MV-4-11 (cell line): ENCODE results near the gene BAZ2A.
A peak's percentile ranks its signal among the peaks of the same experiment; 100 is the strongest.

Experiments used
- DNase-seq: peaks from one replicate; lab custom pipeline; 2025; lab: John Stamatoyannopoulos, UW

The BAZ2A gene

DNA sequence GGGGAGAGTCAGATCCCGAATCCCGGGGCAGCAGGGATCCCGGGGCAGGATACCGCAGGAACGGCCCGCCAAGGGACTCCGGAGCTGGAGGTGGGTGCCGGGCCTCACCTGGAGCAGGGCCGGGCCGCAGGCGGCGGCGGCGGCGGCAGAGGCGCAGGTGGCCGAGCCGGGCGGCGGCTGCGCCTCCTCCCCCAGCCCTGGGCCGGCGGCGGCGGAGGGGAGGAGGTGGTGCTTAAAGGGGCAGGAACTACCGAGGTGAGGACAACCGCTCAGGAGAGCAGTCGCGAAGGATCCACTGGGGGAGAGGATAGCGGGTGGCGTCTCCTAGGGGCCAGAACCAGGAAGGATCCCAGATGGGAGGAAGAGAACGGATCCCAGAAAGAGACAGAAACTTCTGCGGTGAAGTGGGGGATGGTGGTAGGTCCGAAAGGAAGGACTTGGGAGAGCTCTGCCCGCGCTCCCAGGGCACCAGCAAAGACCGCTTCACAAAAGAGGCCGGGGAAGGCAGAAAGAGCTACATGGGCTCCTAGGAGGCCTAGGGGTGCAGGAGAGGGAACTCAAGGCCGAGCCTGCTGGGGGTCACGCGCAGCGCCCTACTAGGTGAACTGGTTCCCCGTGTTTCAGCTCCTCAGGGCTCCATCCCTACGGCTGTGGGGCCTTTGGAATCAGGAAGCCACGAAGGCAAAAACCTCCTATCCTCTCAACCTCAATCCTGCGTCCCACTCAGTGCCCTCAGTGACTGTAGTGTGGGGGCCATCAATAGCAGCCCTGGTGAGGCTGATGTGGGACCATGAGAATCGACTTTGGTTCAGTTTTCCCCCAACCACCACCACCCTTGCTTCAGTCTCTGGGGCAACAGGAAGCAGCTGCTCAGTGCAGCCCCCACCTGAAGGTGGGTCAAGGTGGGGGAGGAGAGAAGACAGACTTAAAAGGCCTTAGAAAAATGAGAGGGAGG is 5.0 kb upstream of the BAZ2A start:
- peak; percentile 36 for DNase-seq

DNA sequence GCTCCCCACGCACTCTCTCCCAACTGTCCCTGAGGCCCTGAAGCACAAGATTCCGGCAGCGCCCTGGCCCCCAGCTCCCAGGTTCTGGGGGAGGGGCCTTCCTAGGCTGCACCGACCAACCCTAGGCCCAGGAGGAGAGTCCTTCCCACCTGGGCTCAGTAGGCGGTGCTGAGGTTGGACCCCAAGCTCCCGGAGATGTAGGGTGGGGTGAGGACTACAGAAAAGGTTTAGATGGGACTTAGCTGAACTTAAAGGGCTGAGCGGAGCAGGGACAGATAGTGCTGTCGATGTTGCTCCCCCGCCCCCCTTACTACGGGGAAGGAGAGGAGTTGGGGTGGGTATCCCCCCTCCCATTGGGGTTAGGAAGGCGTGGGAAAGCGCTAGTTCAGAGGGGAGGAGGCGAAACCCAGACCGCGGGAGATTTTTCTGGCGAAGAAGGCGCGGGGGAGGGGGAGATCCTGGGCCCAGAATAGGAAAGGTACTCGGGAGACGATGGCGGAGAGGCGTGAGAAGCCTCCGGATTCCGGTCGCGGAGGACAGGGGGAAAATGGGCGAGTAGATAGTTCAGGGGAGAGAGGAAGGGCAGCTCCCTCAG is 4.2 kb upstream of the BAZ2A start:
- DNase-seq: no peak

DNA sequence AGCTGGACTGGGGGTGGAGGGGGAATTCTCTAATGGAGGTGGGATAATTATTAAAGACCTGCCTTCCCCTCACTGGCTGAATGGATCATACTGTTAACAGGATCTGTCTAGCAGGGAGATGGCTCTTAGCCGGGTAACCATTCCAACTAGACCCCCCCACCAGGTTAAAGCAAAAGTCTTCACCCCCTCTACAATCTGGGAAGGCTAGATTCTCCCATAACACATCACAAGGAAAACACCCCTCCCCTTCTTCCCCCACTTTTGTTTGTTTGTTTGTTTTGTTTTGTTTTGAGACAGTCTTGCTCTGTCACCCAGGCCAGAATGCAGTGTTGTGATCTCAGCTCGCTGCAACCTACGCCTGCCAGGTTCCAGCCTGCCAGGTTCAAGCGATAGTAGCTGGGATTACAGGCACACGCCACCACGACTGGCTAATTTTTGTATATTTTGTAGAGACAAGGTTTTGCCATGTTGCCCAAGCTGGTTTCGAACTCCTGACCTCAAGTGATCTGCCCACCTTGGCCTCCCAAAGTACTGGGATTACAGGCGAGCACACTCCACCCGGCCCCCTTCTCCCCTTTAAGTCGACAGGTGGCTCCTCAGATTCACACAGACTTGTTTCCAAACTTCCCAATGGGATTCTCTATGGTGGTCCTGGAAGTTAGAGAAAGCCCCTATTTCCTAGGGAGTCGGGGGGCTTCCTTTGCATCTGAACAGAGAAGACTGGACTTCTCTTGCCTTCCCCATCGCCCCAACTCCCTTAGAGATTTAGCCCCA is 3.5 kb upstream of the BAZ2A start:
- DNase-seq: no peak

DNA sequence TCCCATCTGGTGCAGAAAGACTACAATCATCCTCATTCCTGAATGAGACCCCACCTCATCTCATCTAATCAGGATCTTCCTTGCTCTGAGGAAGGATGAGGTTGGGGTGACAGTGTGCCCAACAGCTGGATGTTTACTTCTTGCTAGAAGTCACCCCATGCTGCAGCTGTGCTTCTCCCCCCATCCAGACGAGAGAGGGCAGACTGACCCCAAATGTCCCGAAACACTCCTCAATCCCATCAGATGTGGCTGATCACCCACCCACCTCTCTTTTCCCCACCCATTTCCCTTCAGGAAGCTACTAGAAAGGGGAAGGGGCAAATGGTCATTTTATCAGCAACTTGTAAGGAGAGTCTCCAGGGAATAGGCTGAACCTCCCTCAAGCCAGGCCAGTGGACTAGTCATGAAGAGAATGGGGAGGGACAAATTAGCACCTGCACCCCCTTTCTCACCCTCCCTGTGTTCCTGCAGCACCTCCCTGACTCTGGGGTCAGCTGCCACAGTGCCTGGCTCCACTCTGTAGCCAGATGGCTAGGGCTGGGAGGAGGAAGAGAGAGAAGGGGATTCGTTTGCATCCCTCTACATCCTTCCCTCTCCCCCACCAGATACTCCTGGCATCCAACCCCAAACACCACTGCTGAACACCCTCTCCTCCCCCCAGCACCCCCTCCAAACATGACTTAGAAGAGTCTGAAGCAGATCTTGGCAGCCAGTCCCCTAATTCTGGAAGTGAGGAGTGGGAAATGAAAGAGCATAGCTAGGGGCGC is 2.8 kb upstream of the BAZ2A start:
- DNase-seq: no peak

DNA sequence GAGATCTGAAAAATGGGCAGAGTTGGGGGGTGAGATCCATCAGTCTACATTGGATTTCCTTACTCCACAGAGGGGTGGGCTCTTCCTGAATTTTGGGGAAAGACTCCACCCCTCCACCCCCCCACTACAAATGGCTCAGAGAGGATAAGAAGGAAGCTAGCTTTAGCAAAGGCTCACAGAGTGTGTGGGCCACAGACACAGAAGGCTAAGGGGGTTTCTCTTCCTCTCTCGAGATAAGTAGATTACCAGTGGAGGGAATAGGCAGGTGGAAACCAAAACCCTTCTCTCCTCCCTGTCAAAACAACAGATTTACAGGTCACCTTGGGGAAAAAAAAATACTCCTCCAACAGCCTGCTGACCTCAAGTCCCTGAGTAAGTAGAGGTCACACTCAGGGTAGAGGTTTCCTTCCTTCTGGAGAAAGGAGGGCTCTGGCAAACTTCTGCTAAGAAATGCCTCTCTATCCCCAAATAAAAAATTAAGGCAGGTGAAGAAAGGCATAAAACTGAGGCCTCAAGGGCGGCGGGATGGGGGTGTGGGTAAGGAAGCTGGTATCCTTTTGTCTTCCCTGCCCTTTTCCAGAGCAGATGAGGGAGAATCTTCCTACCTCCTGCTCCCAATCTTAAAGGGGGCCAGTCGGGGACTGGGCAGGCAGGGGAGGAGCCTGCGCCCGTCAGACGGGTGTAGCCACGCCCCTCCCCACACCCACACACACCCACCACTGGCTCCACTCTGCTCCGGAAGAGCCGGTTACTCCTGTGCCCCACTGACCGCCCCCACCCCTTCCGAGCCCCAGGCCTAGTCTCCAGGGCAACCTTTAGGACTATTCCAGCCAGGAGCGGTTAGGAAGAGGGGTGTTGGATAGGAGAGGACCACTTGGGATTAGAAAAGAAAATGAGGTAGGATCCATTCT is 1.9 kb upstream of the BAZ2A start:
- peak; percentile 54 for DNase-seq

DNA sequence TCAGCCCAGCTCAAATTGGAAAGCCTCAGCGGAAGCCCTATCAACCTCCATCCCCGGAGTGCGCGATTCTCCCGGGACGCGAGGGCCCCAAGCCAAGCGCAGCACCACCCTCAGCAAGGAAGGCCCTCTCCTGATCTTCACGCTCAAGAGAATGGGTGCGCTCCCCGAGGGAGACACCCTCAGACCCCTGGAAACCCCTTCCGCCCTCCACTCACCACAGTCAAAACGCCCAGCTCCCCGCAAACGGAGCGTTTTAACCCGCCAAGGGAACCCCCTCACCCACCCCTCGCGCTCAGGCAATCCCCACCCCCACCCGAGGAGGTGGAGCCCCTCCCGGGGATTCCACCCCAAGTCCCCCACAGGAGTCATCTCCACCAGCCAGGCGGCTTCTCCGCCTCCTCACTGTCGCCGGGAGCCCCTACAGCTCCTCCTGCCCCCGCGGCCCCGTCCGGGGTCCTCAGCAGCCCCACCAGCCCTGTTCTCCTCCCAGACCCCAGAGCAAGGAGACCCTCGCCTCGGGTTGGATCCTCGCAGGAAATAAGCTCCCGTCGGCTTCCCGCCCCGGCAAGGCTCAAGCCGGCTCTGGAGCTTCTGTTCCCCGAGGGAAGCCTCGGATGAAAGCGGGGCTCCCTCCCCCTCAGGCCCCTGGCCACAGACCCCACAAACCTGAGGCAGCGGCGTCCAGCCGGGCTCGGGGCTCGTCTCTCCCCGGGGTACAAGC is 507 bp downstream of the BAZ2A start:
- DNase-seq: no peak

DNA sequence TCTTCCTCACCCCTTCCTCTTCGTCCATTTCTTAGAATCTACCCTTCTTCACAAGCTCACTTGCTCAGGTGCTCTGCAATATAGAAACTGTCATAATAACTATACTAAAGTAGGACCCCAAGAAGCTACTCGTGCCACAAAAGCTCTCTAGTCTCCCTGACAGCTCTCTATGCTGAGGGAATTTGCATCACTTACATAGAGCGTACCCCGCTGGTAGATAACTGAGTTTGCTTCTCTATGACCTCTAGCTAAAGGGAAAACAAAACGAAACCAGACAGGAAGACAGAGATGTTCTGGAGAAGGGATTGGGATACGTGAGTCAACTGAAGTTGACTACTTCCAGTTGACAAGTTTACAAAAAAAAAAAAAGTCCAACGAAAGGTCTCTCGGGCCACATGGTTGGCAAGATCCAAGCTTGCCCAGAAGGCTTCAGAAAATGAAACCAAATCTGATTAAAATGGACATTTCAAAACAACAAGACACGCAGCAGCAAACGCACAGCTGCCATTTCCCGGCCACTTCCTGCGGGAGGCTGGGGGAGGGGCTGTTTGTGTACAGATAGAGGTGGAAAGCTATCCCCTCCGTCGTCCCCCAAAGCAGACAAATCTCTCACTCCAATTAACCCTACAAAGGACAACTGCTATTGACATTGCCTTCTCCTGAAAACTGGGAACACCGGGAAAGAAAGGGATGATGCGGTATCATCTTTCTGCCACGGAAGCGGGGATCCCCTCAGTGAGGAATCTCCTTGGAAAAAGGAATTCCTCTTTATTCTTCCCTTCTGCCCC is 1.3 kb downstream of the BAZ2A start:
- peak; percentile 63 for DNase-seq

DNA sequence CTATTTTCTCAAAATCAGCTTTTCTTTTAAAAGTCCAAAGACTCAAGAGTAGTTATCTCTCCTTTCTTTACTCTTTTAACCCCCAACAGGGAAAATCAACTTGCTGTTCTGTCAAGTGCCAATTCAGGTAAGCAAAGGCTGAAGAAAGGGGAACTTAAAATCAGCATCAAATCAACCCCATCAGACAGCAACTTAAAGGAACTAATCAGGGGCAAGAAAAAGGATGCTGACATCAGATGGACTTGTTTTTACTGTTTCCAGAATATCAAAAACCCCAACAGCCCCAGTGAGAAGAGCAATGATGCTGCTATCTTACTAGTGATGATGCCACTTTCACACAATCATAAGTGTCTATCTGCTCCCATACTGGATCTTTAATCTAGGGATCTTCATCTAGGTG is 3.4 kb downstream of the BAZ2A start:
- DNase-seq: no peak

DNA sequence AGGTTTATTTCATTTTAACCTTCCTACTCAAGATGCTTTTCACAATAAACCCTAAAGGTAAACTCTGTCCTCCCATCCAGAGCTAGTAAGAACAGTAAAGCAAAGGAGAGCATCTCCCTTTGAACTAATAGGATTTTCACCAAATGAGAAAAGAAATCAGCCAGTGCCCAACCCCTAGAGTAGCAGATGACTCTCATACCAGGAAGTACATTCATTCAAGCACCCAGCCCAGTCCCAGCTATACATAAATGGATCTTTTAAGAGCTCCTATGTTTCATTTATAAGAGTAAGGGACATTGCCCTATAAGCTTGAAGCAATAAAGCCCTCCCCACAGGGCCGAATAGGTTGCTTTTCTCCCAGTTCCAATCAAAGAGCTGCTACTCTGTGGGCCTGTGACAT is 7.6 kb downstream of the BAZ2A start:
- DNase-seq: no peak

DNA sequence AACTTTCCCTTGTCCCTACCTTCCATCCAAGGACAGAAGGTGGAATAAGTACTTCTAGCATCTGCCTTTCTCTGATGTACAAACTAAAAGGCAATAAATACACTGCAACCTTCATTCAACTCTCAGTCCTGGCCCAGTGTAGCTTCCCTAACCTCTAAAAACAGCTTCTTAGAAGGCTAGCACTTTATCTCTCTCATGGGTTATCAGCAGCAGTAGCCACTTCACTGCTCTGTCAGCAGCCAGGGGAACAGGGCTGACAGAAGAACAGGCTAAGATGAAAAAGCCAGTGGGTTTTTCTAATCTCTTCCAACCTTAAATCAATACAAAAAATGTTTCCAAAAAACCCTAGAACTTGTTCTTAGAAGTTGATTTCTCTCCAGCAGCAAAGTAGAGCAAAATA is 13.2 kb downstream of the BAZ2A start:
- DNase-seq: no peak

DNA sequence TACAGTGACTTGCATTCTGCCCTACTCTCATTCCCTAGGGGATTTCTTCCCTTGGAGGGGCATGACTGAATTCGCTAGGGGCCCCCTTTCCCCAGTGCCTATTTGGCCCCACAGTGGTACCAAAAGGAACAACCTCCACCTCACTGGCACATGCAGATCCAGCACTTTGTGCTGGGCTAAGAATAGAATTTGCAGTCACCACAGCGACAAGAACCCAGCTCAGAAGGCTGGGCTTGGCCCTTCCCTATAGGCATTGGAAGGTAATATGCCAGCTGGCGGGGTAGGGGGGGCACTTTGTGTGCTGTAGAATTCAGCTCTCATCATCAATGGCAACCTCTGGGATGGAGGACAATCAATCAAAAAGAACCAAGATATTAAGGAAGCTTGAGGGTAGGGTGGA is 13.9 kb downstream of the BAZ2A start:
- no peak for DNase-seq

DNA sequence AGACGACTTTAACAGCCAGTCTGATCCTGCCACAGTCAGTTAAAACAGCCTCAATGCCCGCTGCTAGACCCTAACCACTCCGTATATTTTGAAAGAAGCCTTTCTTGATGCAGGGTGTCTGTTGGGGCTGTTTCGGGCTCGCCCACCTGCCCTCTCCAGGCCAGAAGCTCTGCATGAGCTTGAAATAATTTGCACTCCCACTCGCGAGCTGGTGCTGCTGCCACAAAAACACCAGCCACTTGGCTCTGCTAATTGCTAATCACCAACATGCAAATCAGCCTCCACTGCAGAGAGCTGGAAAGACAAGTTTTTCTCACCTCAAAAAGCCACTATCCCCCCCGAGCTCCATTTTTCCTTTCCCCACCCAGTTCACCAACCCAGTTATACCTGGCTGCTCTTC is 15.5 kb downstream of the BAZ2A start:
- DNase-seq: no peak

DNA sequence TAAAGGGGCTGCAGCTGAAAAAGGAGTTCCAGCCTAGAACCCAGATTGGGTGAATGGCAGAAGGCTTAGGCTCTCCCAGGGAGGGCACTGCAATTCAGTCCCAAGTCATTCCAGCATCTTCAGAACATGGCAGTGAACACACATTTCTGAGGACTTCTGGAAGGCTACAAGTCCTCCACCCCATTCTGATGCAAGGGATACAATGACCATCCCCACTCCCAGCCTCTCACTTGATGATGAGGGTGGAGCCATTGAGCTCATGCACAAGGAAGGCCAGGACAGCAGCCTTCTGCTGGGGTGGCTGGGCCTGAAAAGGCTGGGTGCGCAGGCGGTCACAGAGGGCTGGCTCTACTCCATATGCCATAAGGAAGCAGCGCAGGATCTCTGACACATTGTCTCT is 25.8 kb downstream of the BAZ2A start:
- no peak for DNase-seq

DNA sequence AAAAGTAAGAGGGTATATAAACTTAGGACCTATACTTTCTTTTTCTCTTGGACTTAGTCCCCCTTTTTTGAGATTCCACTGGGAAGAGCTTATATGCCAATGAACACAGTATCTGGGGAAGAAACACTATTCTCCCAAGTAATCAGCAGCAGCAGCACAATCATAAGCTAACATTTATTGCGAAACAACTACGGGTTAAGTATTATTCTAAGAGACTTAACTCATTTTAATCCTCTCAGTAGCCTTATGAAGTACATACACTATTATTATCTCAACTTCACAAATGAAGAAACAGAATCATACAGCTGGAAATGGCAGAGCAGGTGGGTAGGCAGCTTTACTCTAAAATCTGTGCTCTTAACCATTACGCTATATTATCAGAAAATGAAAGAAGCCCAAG is 27.9 kb downstream of the BAZ2A start:
- DNase-seq: no peak

DNA sequence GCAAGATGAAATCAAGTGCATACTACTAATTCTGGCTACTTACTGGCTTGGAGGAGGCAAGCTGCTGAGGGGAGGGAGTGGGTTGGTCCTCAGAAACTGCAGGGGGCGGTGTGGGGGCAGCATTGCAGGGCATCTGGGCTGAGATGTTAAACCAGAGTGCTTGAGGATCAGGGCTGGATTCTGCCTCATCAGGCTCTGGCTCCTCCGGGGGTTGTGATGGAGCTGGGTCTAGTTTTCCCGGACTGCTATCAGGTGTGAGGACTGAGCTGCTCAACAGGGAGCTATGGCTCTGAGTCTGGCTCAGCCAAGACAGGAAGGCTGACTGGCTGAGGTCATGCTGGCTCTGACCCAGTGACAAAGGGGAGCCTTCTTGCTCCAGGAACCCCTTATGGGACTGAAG is 28.6 kb downstream of the BAZ2A start:
- no peak for DNase-seq

DNA sequence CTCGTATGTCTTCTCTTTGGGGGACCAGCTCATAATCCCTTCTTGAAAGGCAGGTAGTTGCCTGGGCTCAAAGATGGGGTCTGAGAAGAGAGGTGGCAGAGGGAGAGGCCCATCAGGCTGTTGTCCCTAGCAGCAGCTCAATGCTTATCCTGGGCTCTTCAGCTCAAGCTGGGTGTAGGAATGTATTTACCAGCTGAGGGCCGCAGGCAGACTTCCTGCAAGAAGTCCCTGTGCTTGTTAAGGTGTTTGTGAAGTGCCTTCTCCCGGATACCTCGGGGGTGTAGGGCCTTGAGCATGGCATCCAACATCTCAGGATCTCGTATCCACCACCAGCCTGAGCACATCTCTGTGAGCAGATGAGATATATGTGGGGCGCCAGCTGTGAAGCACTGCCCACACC is 29.4 kb downstream of the BAZ2A start:
- no peak for DNase-seq

DNA sequence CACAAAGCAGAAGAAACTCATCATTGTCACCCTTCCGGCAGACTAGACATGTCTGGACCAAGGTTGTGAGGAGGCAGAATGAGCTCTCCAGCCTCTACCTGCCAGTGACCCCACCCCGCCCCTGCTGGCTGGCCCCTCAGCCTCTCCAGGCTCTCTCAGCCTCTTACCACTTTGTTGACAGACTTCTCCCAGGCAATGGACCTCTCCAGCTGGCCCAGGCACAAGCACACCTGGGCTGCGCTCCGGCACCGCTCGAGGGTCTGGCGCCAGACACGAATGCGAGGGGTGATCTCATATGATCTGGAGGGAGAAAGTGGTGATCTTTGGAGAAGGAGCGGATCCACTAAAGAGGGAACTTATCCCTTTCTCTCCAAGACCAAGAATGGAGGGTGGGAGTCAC is 30.3 kb downstream of the BAZ2A start:
- no peak for DNase-seq

DNA sequence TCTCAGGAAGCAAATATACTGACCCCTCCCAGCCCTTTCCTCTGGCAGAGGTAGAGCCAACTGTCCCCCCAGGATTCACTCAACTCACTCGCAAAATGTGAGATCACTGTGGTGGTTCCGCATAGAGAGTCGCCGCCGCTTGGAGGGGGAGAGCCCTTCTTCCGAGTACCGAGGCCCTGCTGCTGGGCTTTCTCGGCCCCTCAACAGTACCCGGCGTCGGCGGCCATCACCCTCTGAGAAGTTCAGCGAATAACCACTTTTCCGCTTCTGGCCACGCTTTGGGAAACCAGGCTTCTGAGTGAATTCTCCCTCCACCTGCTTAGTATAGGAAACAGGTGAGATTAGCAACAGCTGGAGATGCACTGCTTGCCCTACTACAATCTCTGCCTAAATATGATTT is 31.1 kb downstream of the BAZ2A start:
- no peak for DNase-seq

DNA sequence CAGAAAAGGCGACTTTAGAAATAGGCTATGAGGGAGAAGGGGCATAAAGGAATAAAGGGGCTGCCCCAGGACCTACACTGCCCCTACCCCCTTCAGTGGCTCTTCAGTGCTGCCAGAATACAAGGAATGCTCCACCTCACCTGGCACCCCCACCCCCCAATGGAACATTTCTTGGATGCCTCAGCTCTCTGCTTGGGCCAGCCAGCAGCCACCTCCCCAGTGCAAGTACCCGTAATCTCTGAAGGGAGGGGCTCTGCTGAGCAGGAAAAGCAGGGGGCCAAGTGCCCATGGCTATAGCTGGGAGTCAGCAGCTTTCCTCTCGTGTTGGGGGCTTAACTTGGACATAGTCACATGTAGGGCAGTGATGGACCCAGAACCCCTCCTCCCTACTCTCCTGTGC is 33.3 kb downstream of the BAZ2A start:
- no peak for DNase-seq
